Stimulated activated CD8-positive, alpha-beta memory T cell treated with anti-CD3 and anti-CD28 coated beads, Interleukin-12 subunit alpha, Interleukin-12 subunit beta, amount 100 ng/mL, for 24 hours (primary cell): ENCODE results near the gene C11orf87.

Experiments used
- DNase-seq: peaks from one replicate; pipeline ENCODE4 v3.0.0-alpha.2; 2020; ENCODE audit errors: extremely low read depth

Gene C11orf87

DNA sequence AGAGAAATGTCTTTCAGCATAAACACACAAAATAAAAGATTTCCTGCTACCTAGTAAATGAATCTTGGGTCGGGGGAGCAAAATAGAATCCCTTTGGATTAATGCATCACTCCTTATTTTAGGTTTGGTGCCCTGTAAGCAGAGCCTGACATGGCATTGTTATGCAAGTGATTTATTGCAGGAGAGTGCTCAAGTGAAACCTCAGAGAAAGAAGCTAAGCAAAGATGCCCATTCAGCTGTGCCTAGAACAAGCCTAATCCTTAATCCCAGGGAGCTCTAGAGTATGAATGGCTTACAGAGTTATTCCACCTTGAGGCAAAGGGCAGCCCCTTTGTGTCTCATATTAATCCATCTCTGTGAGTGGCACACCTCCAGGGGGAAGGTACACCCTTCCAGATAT lies 21.1 kb downstream of the C11orf87 start:
- no peak for DNase-seq

- DNase-seq: no peak
Observed at GRCh38 chr11:109454857-109455256, 32.9 kb downstream of the C11orf87 start.
